WERI-Rb-1 (cell line): ENCODE measurements around the gene SLC39A2.
A peak's percentile ranks its signal among the peaks of the same experiment; 100 is the strongest.

Experiments used
- DNase-seq: peaks from one replicate; pipeline ENCODE4 v3.0.0-alpha.2; 2020
- H3K27ac ChIP-seq: fragments of 250-450 bp; sonication (Bioruptor Pico); 2 replicates; pipeline ENCODE4 v1.5.1; 2020; ENCODE audit warnings: mild to moderate bottlenecking, moderate library complexity
- H3K27me3 ChIP-seq: fragments of 250-450 bp; sonication (Bioruptor Pico); 2 replicates; pipeline ENCODE4 v1.5.1; 2021; ENCODE audit warnings: mild to moderate bottlenecking, low read depth, moderate library complexity; ENCODE audit not compliant: insufficient read depth, severe bottlenecking
- H3K36me3 ChIP-seq: fragments of 250-450 bp; sonication (Bioruptor Pico); 2 replicates; pipeline ENCODE4 v1.5.1; 2020; ENCODE audit warnings: mild to moderate bottlenecking, moderate library complexity
- H3K4me3 ChIP-seq: 2 replicates; pipeline ENCODE4 v1.5.1; 2011; ENCODE audit warnings: low read depth, mild to moderate bottlenecking, control low read depth, low read length
- H3K9me3 ChIP-seq: fragments of 250-450 bp; sonication (Bioruptor Pico); 2 replicates; pipeline ENCODE4 v1.5.1; 2021; ENCODE audit warnings: mild to moderate bottlenecking, moderate library complexity; ENCODE audit not compliant: severe bottlenecking
- TF ChIP-seq, protein P1 (sequence below): IDR thresholded peaks from 2 replicates; pipeline ENCODE4 v1.5.1; 2011; ENCODE audit warnings: low read depth, mild to moderate bottlenecking, control low read depth, inconsistent platforms, low read length

Gene SLC39A2

GRCh38 chr14:20970983-20971704 is 27.9 kb upstream of the SLC39A2 start:
- peak; percentile 88 for DNase-seq
- Histone ChIP-seq H3K4me3 (peak overlapping the region; percentile 78), H3K36me3 (no peaks in the 10 kb centered on the region), H3K9me3 (no peaks in the 10 kb centered on the region), H3K27ac (peak overlapping the region; percentile 66), H3K27me3 (no peaks in the 10 kb centered on the region)
- TF ChIP-seq, protein P1, sequence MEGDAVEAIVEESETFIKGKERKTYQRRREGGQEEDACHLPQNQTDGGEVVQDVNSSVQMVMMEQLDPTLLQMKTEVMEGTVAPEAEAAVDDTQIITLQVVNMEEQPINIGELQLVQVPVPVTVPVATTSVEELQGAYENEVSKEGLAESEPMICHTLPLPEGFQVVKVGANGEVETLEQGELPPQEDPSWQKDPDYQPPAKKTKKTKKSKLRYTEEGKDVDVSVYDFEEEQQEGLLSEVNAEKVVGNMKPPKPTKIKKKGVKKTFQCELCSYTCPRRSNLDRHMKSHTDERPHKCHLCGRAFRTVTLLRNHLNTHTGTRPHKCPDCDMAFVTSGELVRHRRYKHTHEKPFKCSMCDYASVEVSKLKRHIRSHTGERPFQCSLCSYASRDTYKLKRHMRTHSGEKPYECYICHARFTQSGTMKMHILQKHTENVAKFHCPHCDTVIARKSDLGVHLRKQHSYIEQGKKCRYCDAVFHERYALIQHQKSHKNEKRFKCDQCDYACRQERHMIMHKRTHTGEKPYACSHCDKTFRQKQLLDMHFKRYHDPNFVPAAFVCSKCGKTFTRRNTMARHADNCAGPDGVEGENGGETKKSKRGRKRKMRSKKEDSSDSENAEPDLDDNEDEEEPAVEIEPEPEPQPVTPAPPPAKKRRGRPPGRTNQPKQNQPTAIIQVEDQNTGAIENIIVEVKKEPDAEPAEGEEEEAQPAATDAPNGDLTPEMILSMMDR: peak; percentile 97

GRCh38 chr14:20971705-20972021 is 27.4 kb upstream of the SLC39A2 start:
- Histone ChIP-seq H3K27ac (no peak overlapping the region), H3K9me3 (no peaks in the 10 kb centered on the region), H3K4me3 (peak overlapping the region; percentile 78), H3K27me3 (no peaks in the 10 kb centered on the region), H3K36me3 (no peaks in the 10 kb centered on the region)
- no peak for DNase-seq
- TF ChIP-seq, protein P1: no peak

- TF ChIP-seq, protein P1: no peak
- no peaks in the 10 kb centered on the region for H3K27me3 ChIP-seq
- peak overlapping the region; percentile 21 for H3K27ac ChIP-seq
- no peak overlapping the region for H3K4me3 ChIP-seq
- H3K9me3 ChIP-seq: no peaks in the 10 kb centered on the region
- no peaks in the 10 kb centered on the region for H3K36me3 ChIP-seq
- no peak for DNase-seq
Measured at GRCh38 chr14:20973501-20973900, 25.6 kb upstream of the SLC39A2 start.

DNA sequence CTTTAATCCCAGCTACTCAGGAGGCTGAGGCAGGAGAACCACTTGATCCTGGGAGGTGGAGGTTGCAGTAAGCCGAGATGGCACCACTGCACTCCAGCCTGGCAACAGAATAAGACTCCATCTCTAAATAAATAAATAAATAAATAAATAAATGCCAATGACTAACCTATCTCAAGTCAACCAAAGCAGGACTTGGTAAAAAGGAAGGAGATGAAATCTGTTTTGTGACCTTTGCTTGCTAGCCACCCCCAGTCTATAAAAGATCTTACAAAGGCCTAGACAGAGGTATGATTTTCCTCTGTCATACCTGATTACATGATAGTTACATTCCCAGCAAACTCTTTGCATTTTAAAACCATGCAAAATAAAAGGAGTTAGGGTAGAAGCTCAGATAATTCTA is 22.8 kb upstream of the SLC39A2 start:
- Histone ChIP-seq H3K27ac (no peak overlapping the region), H3K36me3 (no peaks in the 10 kb centered on the region), H3K27me3 (no peaks in the 10 kb centered on the region), H3K4me3 (no peak overlapping the region), H3K9me3 (no peaks in the 10 kb centered on the region)
- TF ChIP-seq, protein P1: no peak
- no peak for DNase-seq

DNA sequence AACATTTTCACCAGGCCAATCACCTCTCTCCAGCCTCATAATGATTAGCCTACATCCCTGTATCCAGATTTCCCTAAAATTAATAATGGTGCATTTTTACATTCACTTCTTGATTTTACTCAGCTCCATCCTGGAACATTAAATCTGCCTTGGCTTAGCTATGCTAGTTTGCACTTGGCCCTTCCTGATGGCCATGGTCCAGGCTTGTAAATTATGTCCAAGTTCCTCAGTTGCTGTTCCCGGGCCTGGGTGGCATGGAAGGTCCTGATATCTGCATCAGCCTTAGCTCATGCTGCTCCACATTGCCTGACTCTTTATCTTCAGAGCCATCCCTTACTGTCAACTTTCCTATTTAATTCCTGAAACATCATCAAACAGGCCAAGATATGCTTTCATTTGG is 20.4 kb upstream of the SLC39A2 start:
- TF ChIP-seq, protein P1: no peak
- DNase-seq: no peak
- Histone ChIP-seq H3K27me3 (no peaks in the 10 kb centered on the region), H3K4me3 (no peak overlapping the region), H3K9me3 (no peaks in the 10 kb centered on the region), H3K27ac (no peak overlapping the region), H3K36me3 (no peaks in the 10 kb centered on the region)

- no peaks in the 10 kb centered on the region for H3K9me3 ChIP-seq
- no peak overlapping the region for H3K27ac ChIP-seq
- H3K36me3 ChIP-seq: no peaks in the 10 kb centered on the region
- H3K4me3 ChIP-seq: no peak overlapping the region
- no peak for DNase-seq
- no peaks in the 10 kb centered on the region for H3K27me3 ChIP-seq
- TF ChIP-seq, protein P1: no peak
Measured at GRCh38 chr14:20980906-20981305, 18.2 kb upstream of the SLC39A2 start.
